Tibial nerve (tissue), 4 donors: ENCODE measurements around the gene AP1G1. TPM values are rescaled to one million over a fixed set of nuclear protein-coding genes. Genes with fewer than 3 reads are reported as not detected.
A peak's percentile ranks its signal among the peaks of the same experiment; 100 is the strongest.

Experiments used
- DNase-seq, 2 donors: peaks; one replicate each; pipeline ENCODE4 v3.0.0-alpha.2; 2019; ENCODE audit warnings: low spot score in 2 of 2
- H3K27ac ChIP-seq, 4 donors: fragments of 200-600 bp; sonication (generic) in 3 of 4; one replicate each; pipeline ENCODE4 v1.5.1; 2017 to 2019; ENCODE audit warnings: mild to moderate bottlenecking in 1 of 4
- H3K27me3 ChIP-seq, 2 donors: fragments of 200-600 bp; sonication (generic) in 1 of 2; one replicate each; pipeline versions ENCODE4 v1.5.1 to v1.6.0; 2017 to 2019
- H3K36me3 ChIP-seq, 3 donors: fragments of 200-600 bp; sonication (generic); one replicate each; pipeline ENCODE4 v1.5.1; 2018 to 2019
- H3K4me1 ChIP-seq, 4 donors: fragments of 200-600 bp; sonication (generic) in 3 of 4; one replicate each; pipeline ENCODE4 v1.5.1; 2017 to 2019
- H3K4me3 ChIP-seq, 4 donors: fragments of 200-600 bp; sonication (generic) in 3 of 4; one replicate each; pipeline ENCODE4 v1.5.1; 2017 to 2019; ENCODE audit warnings: mild to moderate bottlenecking in 1 of 4, moderate library complexity in 1 of 4
- H3K9me3 ChIP-seq, 4 donors: fragments of 200-600 bp; sonication (generic) in 3 of 4; one replicate each; pipeline ENCODE4 v1.5.1; 2017 to 2019
- CTCF ChIP-seq, 5 experiments: fragments of 200-600 bp in 3 of 5; fragments of 450-650 bp in 2 of 5; sonication (generic) in 3 of 5; IDR thresholded peaks; one replicate each; pipeline ENCODE4 v1.5.1; 2016 to 2019; ENCODE audit warnings: antibody characterized with exemption in 5 of 5, mild to moderate bottlenecking in 3 of 5, moderate library complexity in 2 of 5
- EP300 ChIP-seq, 2 donors: sonication (generic); formaldehyde crosslinking; IDR thresholded peaks; one replicate each; pipeline ENCODE4 v1.6.1; 2017; ENCODE audit warnings: antibody characterized with exemption in 2 of 2, mild to moderate bottlenecking in 1 of 2
- POLR2A ChIP-seq, 2 donors: fragments of 450-650 bp; IDR thresholded peaks; one replicate each; pipeline ENCODE4 v1.6.1; 2017; ENCODE audit warnings: antibody characterized with exemption in 2 of 2, mild to moderate bottlenecking in 2 of 2, moderate library complexity in 2 of 2
- WGBS, 2 donors: methylation state at CpG; one replicate each; pipeline ENCODE4 v1.1.5; 2018; 5-methylcytosine and 5-hydroxymethylcytosine counted together
- total RNA-seq, 4 donors: library from RNA; depleted of rRNA; stranded (reverse); fragments of >200 nt; gene quantifications; one replicate each; pipeline ENCODE4 v1.1.0, GENCODE V29; 2016

Gene AP1G1
- 100 to 1,000 TPM in 1 of 4 donors, 10 to 100 TPM in 3; 68.4 to 100 (median 95.6) TPM for total RNA-seq

- Histone ChIP-seq H3K9me3 (no peaks in the 10 kb centered on the region), H3K27me3 (no peaks in the 10 kb centered on the region), H3K4me3 (peak within 1 kb of the TSS; percentile 72 to 96 (median 85)), H3K27ac (peak within 1 kb of the TSS; percentile 89 to 99 (median 96)), H3K4me1 (peaks cover 0 to 39% (median 16%) of the 10 kb centered on the region in 4 donors), H3K36me3 (peaks cover 0 to 10% (median 0%) of the 10 kb centered on the region in 3 donors)
- peak; percentile 83 to 85 for DNase-seq
- 0% methylated on average over 35 to 52 of the region's 54 CpGs for WGBS, 2 donors
- peak; percentile 6 to 65 for TF ChIP-seq POLR2A (IDR thresholded peaks at IDR 0.05)
- TF ChIP-seq EP300 (IDR thresholded peaks at IDR 0.05), result peak; percentile 22 to 97
- peak in 1 of 5 experiments; percentile 24 for TF ChIP-seq CTCF (IDR thresholded peaks at IDR 0.05)
These were observed at the start of gene AP1G1 for GRCh38 chr16:71808593-71809459. TSS of gene AP1G1 (minus strand) at chr16:71808834. CDS start at chr16:71789479, 19,355 bp downstream.

DNA sequence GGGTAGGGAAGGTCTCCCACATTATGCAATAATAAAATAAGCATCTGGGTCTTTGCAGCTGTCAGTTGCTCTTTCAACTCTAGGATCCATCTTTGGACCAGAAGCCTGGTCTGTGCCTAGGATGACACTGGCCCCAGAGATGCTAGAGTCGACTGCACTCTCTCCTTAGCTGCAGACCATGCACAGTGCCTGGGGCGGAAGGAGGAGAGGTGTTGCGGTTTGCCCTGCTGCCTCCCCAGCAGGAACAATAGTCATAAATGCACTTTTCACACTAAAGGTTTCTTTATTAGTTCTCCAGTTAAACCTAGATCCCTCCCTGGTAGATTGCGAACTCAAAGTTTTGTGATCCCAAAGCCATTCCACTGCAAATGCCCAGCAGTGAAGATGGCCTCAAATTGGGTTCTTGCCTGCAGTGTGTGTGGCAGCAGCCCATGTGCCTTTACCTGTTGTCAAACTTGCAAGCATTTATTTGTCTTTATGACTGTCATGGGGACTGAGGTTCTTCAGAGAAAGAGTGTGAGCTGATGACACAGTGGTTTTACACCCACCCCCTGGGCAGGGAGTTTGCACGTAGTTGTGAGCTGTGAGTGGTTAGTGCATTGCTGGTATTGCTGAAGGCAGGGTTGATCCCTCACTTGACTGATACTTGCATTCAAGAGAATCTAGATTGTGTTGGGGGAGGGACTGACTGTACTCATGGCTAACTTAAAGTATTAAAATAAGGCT is 47.5 kb upstream of the AP1G1 start:
- H3K4me3 ChIP-seq, result no peak overlapping the region
- peaks cover 0 to 5% (median 2%) of the 10 kb centered on the region in 4 donors for H3K4me1 ChIP-seq
- 82 to 87% methylated on average over 5 of the region's 5 CpGs for WGBS, 2 donors
- no peak overlapping the region for H3K27ac ChIP-seq
- H3K9me3 ChIP-seq, result no peaks in the 10 kb centered on the region
- peaks cover 0 to 91% (median 5%) of the 10 kb centered on the region in 3 donors for H3K36me3 ChIP-seq
- TF ChIP-seq POLR2A (IDR thresholded peaks at IDR 0.05) (no peak), CTCF (IDR thresholded peaks at IDR 0.05) (no peak), EP300 (IDR thresholded peaks at IDR 0.05) (no peak)
- no peaks in the 10 kb centered on the region for H3K27me3 ChIP-seq
- DNase-seq, result no peak

DNA sequence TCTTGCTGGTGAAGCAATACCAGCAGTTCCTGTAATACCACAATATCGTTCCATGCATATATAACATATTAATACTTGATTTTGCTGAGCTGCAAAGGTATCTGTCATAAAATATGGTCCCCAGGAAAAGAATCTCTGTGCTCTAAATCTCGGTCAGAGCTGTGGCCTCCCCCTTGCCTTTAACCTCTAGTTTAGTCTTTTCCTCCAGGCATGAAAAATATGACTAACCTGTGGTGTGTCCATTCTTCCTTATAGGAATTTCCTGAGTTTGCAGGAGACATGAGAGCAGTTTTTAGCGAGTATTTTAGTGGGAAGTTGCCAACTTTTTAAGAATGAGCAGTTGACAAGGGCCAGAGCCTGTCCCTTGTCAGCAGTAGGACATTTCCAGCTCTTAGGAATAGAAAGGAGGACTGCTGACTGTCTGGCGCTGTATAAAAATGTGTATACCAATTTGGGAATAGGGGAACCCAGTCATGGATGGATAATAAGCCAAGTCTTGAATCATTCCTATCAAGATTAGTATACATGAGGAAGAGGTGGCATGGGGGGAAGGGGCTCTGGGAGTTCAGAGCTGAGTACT is 45.8 kb upstream of the AP1G1 start:
- no peaks in the 10 kb centered on the region for H3K9me3 ChIP-seq
- H3K27me3 ChIP-seq, result no peaks in the 10 kb centered on the region
- H3K4me1 ChIP-seq, result peaks cover 0 to 5% (median 2%) of the 10 kb centered on the region in 4 donors
- WGBS, 2 donors, result 85 to 93% methylated on average over 4 of the region's 4 CpGs
- H3K27ac ChIP-seq, result no peak overlapping the region
- peaks cover 0 to 91% (median 7%) of the 10 kb centered on the region in 3 donors for H3K36me3 ChIP-seq
- TF ChIP-seq CTCF (IDR thresholded peaks at IDR 0.05) (no peak), POLR2A (IDR thresholded peaks at IDR 0.05) (no peak), EP300 (IDR thresholded peaks at IDR 0.05) (no peak)
- no peak for DNase-seq
- no peak overlapping the region for H3K4me3 ChIP-seq

GRCh38 chr16:71853413-71853812 is 44.8 kb upstream of the AP1G1 start:
- Histone ChIP-seq H3K9me3 (no peaks in the 10 kb centered on the region), H3K36me3 (peaks cover 0 to 92% (median 9%) of the 10 kb centered on the region in 3 donors), H3K4me3 (no peak overlapping the region), H3K27ac (peak overlapping the region in 1 of 4 donors; percentile 10), H3K4me1 (peaks cover 0 to 5% (median 2%) of the 10 kb centered on the region in 4 donors), H3K27me3 (no peaks in the 10 kb centered on the region)
- 88 to 97% methylated on average over 4 of the region's 4 CpGs for WGBS, 2 donors
- no peak for DNase-seq
- TF ChIP-seq EP300 (IDR thresholded peaks at IDR 0.05), result no peak
- no peak for TF ChIP-seq CTCF (IDR thresholded peaks at IDR 0.05)
- no peak for TF ChIP-seq POLR2A (IDR thresholded peaks at IDR 0.05)
